ENCODE data around the gene SNCAIP.

The SNCAIP gene

DNA sequence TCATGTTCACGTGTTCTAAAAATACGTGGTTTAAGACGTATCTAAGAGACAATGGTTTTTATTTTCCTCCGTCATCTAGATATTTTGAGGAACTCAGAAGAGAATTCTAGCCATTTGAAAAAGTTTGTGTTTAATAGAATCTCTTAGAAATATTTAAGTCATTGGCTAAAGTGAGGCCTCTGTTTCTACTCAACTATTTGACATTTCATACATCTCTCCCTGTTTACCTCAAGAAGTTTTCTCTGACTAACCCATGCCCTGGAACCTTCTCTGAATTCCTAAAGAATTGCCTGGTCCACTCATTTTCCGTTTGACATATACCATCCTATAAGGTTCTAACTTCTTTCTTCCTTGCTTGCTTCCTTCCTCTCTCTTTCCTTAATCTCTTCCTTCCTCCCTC lies 178.7 kb downstream of the SNCAIP start:
- no peak overlapping the region for H3K4me3 ChIP-seq (replicated peaks; ENCODE audit: insufficient read depth, low read length)
- TF ChIP-seq, protein P1, sequence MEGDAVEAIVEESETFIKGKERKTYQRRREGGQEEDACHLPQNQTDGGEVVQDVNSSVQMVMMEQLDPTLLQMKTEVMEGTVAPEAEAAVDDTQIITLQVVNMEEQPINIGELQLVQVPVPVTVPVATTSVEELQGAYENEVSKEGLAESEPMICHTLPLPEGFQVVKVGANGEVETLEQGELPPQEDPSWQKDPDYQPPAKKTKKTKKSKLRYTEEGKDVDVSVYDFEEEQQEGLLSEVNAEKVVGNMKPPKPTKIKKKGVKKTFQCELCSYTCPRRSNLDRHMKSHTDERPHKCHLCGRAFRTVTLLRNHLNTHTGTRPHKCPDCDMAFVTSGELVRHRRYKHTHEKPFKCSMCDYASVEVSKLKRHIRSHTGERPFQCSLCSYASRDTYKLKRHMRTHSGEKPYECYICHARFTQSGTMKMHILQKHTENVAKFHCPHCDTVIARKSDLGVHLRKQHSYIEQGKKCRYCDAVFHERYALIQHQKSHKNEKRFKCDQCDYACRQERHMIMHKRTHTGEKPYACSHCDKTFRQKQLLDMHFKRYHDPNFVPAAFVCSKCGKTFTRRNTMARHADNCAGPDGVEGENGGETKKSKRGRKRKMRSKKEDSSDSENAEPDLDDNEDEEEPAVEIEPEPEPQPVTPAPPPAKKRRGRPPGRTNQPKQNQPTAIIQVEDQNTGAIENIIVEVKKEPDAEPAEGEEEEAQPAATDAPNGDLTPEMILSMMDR (IDR thresholded peaks at IDR 0.05; ENCODE audit: insufficient read depth, low read length) = no peak
- no peak for TF ChIP-seq SPI1 (IDR thresholded peaks at IDR 0.05; ENCODE audit: borderline replicate concordance, low read depth)
- TF ChIP-seq POLR2AphosphoS5 (IDR thresholded peaks at IDR 0.05; ENCODE audit: low read depth) = no peak
- TF ChIP-seq, protein P2, sequence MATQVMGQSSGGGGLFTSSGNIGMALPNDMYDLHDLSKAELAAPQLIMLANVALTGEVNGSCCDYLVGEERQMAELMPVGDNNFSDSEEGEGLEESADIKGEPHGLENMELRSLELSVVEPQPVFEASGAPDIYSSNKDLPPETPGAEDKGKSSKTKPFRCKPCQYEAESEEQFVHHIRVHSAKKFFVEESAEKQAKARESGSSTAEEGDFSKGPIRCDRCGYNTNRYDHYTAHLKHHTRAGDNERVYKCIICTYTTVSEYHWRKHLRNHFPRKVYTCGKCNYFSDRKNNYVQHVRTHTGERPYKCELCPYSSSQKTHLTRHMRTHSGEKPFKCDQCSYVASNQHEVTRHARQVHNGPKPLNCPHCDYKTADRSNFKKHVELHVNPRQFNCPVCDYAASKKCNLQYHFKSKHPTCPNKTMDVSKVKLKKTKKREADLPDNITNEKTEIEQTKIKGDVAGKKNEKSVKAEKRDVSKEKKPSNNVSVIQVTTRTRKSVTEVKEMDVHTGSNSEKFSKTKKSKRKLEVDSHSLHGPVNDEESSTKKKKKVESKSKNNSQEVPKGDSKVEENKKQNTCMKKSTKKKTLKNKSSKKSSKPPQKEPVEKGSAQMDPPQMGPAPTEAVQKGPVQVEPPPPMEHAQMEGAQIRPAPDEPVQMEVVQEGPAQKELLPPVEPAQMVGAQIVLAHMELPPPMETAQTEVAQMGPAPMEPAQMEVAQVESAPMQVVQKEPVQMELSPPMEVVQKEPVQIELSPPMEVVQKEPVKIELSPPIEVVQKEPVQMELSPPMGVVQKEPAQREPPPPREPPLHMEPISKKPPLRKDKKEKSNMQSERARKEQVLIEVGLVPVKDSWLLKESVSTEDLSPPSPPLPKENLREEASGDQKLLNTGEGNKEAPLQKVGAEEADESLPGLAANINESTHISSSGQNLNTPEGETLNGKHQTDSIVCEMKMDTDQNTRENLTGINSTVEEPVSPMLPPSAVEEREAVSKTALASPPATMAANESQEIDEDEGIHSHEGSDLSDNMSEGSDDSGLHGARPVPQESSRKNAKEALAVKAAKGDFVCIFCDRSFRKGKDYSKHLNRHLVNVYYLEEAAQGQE (IDR thresholded peaks at IDR 0.05; ENCODE audit: insufficient replicate concordance, low read depth) = no peak
- TF ChIP-seq GABPA (IDR thresholded peaks at IDR 0.05; ENCODE audit: low read depth) = no peak
- DNase-seq (ENCODE audit: low read depth in 1 of 2, low spot score in 1 of 2) = no peak
- H3K27me3 ChIP-seq (ENCODE audit: insufficient read depth, poor library complexity, severe bottlenecking) = no peaks in the 10 kb centered on the region
- no peak overlapping the region for H3K27ac ChIP-seq (replicated peaks)

DNA sequence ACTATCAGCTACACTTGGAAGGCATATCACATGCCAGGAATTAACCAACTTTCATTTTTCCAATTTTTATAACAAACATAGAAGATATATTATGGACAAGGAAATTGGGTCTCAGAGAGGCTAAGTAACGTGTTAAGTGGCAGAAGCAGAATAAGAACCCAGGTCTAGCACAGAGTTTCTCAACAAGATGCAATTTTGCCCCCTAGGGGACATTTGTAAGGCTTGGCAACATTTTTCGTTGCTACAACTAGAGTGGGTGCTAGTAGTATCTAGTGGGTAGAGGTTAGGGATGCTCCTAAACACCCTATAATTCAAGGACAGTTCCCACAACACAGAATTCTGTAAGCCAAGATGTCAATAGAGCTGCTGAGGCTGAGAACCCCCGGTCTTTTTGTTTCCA lies 180.6 kb downstream of the SNCAIP start:
- no peak overlapping the region for H3K4me3 ChIP-seq (replicated peaks; ENCODE audit: insufficient read depth, low read length)
- DNase-seq (ENCODE audit: low read depth in 1 of 2, low spot score in 1 of 2) = no peak
- TF ChIP-seq, protein P1 (IDR thresholded peaks at IDR 0.05; ENCODE audit: insufficient read depth, low read length) = peak; percentile 6
- no peak for TF ChIP-seq SPI1 (IDR thresholded peaks at IDR 0.05; ENCODE audit: borderline replicate concordance, low read depth)
- no peak overlapping the region for H3K27ac ChIP-seq (replicated peaks)
- no peaks in the 10 kb centered on the region for H3K27me3 ChIP-seq (ENCODE audit: insufficient read depth, poor library complexity, severe bottlenecking)

DNA sequence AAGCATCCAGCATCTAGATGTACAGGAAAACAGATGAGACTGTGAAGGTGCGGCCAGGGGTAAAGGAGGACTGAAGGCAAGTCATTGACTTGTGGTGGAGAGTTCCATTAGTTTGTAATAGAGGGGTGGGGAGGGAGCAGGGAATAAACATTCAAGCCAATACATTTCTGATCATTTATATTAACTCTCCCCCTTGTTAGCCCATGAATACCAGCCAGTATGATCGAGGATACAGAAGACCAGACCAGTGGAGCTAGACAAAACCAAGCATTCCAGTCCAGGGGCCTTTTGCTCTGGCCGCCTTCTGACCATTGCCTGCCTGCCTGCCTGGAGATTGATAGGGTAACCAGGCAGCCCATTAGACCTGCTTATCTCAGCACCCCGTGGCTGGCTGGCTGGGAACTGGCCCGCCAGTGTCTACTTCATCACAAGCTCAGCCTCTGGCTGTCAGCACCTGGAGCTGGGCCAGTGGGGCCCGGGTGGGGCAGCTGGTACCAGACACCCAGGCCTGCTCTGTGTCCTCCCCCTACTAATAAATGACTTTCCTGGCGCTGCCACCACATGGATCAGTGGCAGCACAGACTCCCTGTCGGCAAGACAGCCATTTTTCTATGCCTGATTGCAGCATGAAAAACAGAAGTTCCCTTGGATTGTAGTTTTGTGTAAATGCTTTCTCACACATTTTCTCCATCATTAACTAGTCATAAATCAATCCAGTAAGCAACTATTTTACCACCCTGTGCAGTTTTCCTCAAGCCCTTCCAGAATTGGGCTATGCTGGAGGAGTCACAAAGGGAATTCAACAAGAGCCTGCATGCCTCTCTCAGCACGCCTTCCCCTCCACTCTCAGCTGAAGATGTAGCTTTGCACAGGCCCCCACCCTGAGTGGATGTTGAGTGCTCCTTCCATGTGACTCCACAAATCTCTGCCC lies 181.3 kb downstream of the SNCAIP start:
- Histone ChIP-seq H3K4me3 (replicated peaks; ENCODE audit: insufficient read depth, low read length) (no peak overlapping the region), H3K27me3 (ENCODE audit: insufficient read depth, poor library complexity, severe bottlenecking) (no peaks in the 10 kb centered on the region), H3K27ac (replicated peaks) (no peak overlapping the region)
- DNase-seq (ENCODE audit: low read depth in 1 of 2, low spot score in 1 of 2) = no peak
- TF ChIP-seq, protein P1 (IDR thresholded peaks at IDR 0.05; ENCODE audit: insufficient read depth, low read length) = no peak
- TF ChIP-seq POLR2AphosphoS5 (IDR thresholded peaks at IDR 0.05; ENCODE audit: low read depth) = no peak

DNA sequence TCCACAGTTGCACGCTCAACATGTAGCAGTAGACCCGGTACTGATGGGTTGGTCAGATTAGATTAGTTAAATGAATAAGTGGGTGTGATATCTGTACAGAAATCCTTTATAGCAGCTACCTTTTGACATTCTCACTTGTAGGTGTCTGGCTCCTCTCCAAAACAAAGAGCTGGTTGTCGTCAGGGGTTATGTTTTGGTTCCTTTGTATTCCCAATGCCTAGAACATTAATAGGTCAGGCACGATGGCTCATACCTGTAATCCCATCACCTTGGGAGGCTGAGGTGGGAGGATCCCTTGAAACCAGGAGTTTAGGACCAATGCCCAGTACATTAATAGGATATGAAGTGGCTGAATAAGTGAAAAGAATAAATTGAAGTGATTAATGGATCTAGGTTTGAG lies 182.1 kb downstream of the SNCAIP start:
- H3K27ac ChIP-seq (replicated peaks) = no peak overlapping the region

More for the DNA sequence above, 182.1 kb downstream of the SNCAIP start:
- no peaks in the 10 kb centered on the region for H3K27me3 ChIP-seq (ENCODE audit: insufficient read depth, poor library complexity, severe bottlenecking)
- no peak for DNase-seq (ENCODE audit: low read depth in 1 of 2, low spot score in 1 of 2)
- no peak overlapping the region for H3K4me3 ChIP-seq (replicated peaks; ENCODE audit: insufficient read depth, low read length)
- TF ChIP-seq SPI1 (IDR thresholded peaks at IDR 0.05; ENCODE audit: borderline replicate concordance, low read depth) = no peak
- no peak for TF ChIP-seq GABPA (IDR thresholded peaks at IDR 0.05; ENCODE audit: low read depth)
- TF ChIP-seq, protein P1 (IDR thresholded peaks at IDR 0.05; ENCODE audit: insufficient read depth, low read length) = no peak
- no peak for TF ChIP-seq POLR2AphosphoS5 (IDR thresholded peaks at IDR 0.05; ENCODE audit: low read depth)
- TF ChIP-seq, protein P2 (IDR thresholded peaks at IDR 0.05; ENCODE audit: insufficient replicate concordance, low read depth) = no peak
